NOMO-1 (cell line): ENCODE data around the gene ALDH3A1.
A peak's percentile ranks its signal among the peaks of the same experiment; 100 is the strongest.

Experiments
- DNase-seq, 2 experiments: peaks; one replicate each; lab custom pipeline; 2025; ENCODE audit not compliant: unreplicated experiment in 2 of 2; lab: John Stamatoyannopoulos, UW

Gene ALDH3A1

GRCh38 chr17:19760746-19761145 is 12.6 kb upstream of the ALDH3A1 start:
- no peak for DNase-seq

DNA sequence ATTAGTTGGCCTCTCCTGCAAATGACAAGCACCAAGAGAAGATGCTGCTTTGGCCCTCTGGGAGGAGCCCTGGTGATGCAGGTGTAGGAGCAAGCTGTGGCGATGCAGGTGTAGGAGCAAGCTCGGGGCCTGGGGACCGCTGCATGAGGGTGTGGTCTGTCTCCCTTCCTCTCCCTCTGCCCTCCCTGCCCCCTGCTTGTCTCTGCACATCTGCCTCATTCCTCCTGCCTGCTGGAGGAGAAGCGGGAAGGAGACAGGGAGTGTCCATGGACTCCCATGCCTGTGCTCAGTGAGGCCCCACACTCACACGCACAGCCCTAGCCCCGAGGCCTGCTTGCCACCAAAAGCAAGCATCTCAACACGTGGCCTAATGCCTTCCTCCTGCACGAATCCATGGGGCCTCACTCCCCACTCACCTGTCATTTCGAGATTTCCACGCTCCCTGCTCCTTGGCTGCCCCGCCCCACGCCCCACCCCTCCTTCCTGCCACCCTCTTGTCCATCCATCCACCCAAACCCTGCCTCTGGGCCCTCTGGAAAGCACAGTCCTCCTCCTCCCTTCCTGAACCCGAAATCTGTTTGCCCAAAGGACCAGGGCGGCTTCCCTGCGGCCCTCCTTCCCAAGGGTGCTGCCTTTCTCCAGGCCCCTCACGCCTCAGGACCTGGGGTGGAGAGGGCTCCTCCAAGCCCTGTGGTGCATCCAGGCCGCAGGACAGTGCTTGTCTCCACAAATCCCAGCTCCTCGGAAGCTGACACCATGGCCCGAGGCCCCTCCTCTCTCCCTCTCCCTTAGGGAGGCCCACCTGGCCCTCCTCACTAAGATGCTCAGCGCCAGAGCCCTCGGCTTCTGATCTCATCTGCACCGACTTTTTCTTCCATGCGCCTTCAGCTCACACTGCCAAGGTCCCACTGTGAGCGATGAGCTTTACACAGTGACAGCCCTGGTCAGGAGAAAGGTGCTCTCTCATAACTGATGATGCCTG is 11.8 kb upstream of the ALDH3A1 start:
- DNase-seq = no peak

- DNase-seq = no peak
Measured at GRCh38 chr17:19757536-19758180, 9.6 kb upstream of the ALDH3A1 start.

DNA sequence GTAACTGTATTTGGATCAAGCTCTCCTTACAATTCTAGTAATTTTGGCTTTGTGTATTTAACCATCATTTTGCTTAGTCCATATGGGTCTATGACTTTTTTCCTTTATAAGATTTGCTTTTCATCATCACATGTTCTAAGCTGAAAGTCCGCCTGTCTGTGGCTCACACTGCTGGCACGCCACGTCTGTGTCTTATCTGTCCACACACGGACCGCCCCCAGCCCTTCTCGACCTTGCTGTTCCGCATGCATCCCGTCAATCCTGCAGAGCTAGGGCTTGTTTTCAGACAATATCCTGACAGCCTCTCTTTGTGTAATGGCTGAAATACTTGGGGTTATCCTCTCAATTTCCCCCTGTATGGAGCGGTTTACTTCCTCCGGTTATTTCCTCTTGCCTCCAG is 8.4 kb upstream of the ALDH3A1 start:
- no peak for DNase-seq

- DNase-seq = no peak
Measured at GRCh38 chr17:19755821-19756510, 7.9 kb upstream of the ALDH3A1 start.

DNA sequence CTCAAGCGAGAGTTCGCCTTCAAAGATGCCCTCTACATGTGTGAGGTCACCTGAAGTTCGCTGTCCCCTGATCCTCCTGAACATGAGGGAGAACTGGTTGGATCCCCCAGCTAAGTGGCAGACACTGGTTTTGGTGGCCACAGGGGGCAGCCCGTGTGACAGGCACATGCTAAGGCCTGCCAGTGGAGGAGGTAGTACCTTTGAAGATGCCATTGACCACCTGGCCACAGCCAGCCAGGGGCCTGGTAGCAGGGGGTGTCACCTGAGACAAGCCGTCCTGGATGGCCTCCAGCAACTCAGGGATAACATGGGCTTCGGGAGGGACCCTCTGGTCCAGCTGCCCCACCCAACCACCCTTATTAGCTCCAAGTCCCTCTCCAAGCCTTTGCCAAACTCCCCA is 7.3 kb upstream of the ALDH3A1 start:
- no peak for DNase-seq

DNA sequence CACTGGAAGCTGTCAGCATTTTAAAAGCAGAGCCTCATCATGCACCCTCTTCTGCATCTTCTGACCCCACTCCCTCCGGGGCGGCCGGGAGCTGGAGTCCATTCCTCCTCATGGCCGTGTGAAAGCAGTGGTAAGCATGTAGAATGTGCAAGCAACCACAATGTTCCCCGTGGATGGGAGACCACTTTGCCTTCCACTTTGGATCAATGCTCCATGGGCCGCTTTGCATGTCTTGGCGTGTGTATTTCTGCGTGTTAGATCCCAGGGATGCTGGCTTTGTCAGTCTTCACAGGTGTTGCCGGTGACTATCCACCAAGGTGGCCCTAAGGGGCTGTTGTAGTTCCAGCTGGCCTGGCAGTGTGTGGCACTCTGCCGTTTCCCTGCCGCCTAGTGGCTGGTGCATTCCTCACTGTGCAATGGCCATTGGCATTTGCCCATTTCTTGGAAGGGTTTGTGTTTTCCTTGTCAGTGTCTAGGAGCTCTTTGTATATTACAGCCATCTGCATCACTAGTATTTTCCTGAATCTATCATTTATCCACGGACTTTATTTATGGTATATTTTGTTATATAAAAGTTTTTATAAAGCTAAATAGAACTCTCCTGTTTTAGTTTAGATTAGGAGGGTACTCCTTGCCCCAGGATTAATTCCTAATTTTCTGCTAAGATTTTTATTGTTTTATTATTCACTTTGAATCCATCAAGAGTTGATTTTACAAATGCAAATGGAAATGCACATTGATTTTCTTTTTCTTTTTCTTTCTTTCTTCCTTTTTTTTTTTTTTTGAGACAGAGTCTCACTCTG is 5.8 kb upstream of the ALDH3A1 start:
- no peak for DNase-seq

DNA sequence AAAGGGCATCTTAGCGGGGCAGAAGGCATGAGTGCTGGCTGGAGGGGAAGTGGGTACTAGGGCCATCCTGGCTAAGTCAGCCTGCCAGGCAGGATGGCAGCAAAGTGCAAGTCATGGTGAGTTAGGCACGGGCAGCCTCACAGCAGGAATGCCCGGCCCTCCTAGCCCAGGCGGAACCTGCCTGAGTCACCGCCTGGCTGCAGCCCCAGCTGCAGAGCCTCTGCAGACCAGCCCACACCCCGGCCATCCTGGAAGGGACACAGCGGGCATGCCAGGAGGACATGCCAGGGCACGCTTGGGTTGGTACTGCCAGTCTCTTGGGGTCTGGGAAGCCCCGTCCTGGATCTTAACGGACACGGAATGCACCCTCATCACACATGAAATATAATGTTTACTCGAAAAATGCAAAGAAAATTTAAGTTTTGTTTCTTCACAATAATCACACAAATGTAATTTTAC is 5.0 kb upstream of the ALDH3A1 start:
- peak; percentile 62 to 63 for DNase-seq

DNA sequence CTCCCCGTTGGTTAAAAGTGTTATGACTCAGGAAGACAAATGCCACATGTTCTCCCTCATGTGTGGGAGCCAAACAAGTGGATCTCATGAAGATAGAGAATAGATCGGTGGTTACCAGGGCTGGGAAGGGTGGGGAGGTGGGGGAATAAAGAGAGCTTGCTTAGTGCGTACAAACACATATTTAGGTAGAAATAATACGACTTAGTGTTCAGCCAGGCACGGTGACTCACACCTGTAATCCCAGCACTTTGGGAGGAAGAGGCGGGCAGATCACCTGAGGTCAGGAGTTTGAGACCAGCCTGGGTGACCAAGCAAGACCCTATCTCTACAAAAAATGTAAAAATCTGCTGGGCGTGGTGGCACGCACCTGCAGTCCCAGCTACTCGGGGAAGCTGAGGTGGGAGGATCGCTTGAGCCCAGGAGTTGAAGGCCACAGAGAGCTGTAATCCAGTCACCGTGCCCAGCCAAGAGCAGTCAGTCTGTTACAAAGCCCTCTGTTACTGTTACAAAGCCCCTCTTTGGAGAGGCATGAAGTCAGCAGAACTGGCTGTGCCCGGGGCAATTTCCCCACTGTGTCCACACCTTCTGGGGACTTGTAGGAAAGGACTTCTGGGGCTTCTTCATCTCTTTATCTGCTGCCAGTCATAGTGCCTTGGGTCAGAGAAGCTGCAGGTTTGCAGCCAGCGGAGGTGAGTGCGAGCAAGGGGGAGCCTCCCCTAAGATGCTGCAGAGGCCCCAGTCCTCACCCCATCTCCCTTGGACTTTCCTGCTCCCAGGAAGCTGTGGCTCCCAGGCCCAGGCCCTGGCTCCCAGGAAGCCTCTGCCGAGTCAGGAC is 4.3 kb upstream of the ALDH3A1 start:
- no peak for DNase-seq

GRCh38 chr17:19750835-19751234 is 2.7 kb upstream of the ALDH3A1 start:
- no peak for DNase-seq

- no peak for DNase-seq
Measured at GRCh38 chr17:19750020-19750572, 2.0 kb upstream of the ALDH3A1 start.

- DNase-seq = no peak
Measured at GRCh38 chr17:19748807-19749193, 702 bp upstream of the ALDH3A1 start.

DNA sequence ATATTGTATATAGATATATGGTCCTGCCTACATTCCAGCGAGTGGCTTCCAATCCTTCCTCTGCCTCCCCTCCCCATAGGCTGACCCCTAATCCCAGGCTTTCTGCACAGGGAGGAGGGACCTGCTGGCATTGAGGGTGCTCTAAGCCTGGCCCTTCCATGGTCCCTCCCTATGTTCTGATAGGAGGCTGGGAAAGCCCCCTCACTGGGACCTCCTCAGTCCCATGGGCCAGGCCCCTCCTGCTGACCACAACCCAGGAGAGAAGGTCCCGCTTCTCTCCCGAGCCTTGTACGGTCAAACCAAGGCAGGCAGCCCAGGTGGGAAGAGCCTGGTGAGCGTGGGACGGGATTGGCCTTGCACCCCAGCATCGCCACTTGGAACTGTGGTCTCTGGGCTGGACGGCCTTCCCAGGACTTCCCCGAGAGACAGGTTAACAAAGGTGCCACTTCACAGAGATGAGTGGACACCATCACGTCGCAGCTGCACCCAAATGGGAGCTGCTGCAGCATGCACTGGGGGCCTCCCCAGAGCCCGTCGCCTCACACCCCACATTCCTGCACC is 859 bp downstream of the ALDH3A1 start:
- no peak for DNase-seq

- no peak for DNase-seq
Measured at GRCh38 chr17:19746517-19746916, 1.6 kb downstream of the ALDH3A1 start.

- DNase-seq = peak; percentile 71 to 80
Measured at GRCh38 chr17:19744922-19745757, 3.0 kb downstream of the ALDH3A1 start.

- DNase-seq = peak; percentile 37 to 71
Measured at GRCh38 chr17:19744492-19744891, 3.6 kb downstream of the ALDH3A1 start.

DNA sequence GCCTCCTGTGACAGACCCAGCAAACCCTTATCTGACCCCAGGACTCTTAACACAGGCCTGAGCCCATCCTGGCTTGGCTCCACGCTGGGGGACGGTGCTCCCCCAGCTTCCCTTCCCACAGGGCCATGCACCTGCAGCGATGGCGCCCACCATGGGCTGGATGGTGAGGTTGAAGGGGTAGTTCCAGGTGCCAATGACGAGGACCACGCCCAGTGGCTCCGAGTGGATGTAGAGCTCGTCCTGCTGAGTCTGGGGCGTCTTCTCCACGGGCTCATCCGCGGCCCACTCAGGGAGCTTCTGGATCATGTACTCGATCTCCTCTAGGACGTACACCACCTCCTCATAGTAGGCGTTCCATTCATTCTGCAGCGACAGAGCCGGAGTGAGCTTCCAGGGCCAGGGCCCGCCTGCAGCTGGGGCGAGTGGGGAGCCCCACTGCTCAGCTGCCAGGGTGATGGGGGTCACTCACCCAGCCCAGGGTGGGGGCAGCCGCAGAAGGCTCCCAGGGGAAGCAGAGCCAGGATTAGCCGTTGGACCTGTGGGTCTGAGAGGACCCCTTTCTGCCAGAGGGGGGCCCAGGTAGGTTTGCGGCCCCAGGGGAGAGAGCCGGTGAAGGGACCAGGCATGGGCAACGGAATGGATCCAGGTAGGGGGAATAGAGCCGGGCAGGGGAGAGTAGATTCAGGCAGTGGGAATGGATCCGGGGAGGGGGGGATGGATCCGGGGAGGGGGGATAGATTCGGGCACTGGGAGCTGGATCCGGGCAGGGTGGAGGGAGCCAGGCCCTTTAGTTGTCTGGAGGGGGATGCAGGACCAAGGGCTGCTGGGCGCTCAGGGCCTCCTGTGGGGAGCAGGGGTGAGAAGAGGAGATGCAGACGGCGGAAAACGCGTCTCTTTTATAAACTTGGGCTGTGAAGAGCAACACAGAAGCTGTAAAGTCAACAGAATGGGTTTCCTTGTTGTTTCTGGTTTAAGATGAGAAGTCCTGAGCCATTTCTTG is 4.7 kb downstream of the ALDH3A1 start:
- DNase-seq = no peak
